Psoas muscle (tissue), 8 donors: Measurements from ENCODE around the gene DNASE1. TPM values are rescaled to one million over a fixed set of nuclear protein-coding genes. Genes with fewer than 3 reads are reported as not detected.
A peak's percentile ranks its signal among the peaks of the same experiment; 100 is the strongest.

Source experiments
- ATAC-seq, 4 donors: fragments of 200-7000 bp; cut with Tn5 transposase; one replicate each; pipeline ENCODE4 v1.9.1; 2020; ENCODE audit warnings: moderate library complexity in 3 of 4, mild to moderate bottlenecking in 2 of 4
- DNase-seq, 2 donors: peaks; one replicate each; pipeline ENCODE4 v3.0.0-alpha.2; 2020
- H3K27ac ChIP-seq: fragments of 200-600 bp; one replicate; pipeline ENCODE4 v1.8.0; 2022
- H3K27me3 ChIP-seq, 3 donors: fragments of 200-600 bp in 1 of 3; one replicate each; pipeline versions ENCODE4 v1.6.1 to v1.8.0; 2013 to 2022; ENCODE audit warnings: low read length in 2 of 3, mild to moderate bottlenecking in 2 of 3, moderate library complexity in 1 of 3; ENCODE audit not compliant: insufficient read depth in 3 of 3
- H3K36me3 ChIP-seq, 2 donors: fragments of 200-600 bp in 1 of 2; one replicate each; pipeline versions ENCODE4 v1.6.1 to v1.8.0; 2013 to 2022; ENCODE audit warnings: low read depth in 1 of 2, mild to moderate bottlenecking in 1 of 2, moderate library complexity in 1 of 2; ENCODE audit not compliant: insufficient read depth in 1 of 2
- H3K4me1 ChIP-seq: fragments of 200-600 bp; one replicate; pipeline ENCODE4 v1.8.0; 2022
- H3K4me3 ChIP-seq: fragments of 200-600 bp; one replicate; pipeline ENCODE4 v1.8.0; 2022; ENCODE audit warnings: mild to moderate bottlenecking
- H3K9me3 ChIP-seq: fragments of 200-600 bp; one replicate; pipeline ENCODE4 v1.8.0; 2022
- WGBS, 3 donors: extraction: QIAGEN DNeasy Blood & Tissue Kit; methylation state at CpG; one replicate each; pipeline versions ENCODE4 v1.1.6 to v1.1.7; 2013; 5-methylcytosine and 5-hydroxymethylcytosine counted together
- intact Hi-C, 2 donors: fragments of 100-400 bp; cut with DNase I; formaldehyde crosslinking; loops; one replicate each; pipeline versions ENCODE4 v1.11.0 to v1.14.2; 2022
- polyA plus RNA-seq, 3 donors: library from polyadenylated mRNA; stranded (reverse); fragments of 200-250 nt; gene quantifications; one replicate each; pipeline ENCODE4 v1.2.3, GENCODE V29; 2013
- total RNA-seq, 4 donors: library from RNA; stranded (reverse); fragmentation: NEBNext Ultra II Directional in 2 of 4; extraction: Animal tissue kit (Norgen Biotek cat#: 25700) in 2 of 4; gene quantifications; one replicate each; pipeline versions ENCODE4 v1.2.1 to v1.2.4, GENCODE V29; 2021 to 2023
- TF ChIP-seq, protein P1 (sequence below): fragments of 200-600 bp; IDR thresholded peaks from one replicate; pipeline ENCODE4 v1.8.0; 2022; ENCODE audit warnings: antibody characterized with exemption
- donor health status: healthy with polysubstance abuse.
- donor health status: DM: no; HTN: no; CAD: no; lungs with moderate emphysema.
- donor health status: Bipolar disorder and iron deficiency.
- donor health status: healthy.
- donor health status: DM: yes; HTN: yes; CAD: no.
- donor health status: DM: no; HTN: no; CAD: no.
- donor health status: DM: no; HTN: no; CAD: no.
- donor health status: DM: yes; HTN: yes; CAD: no.

DNASE1 gene
- total and polyA plus RNA-seq, 7 donors = 0.46 to 7.3 (median 3.1) TPM

DNA sequence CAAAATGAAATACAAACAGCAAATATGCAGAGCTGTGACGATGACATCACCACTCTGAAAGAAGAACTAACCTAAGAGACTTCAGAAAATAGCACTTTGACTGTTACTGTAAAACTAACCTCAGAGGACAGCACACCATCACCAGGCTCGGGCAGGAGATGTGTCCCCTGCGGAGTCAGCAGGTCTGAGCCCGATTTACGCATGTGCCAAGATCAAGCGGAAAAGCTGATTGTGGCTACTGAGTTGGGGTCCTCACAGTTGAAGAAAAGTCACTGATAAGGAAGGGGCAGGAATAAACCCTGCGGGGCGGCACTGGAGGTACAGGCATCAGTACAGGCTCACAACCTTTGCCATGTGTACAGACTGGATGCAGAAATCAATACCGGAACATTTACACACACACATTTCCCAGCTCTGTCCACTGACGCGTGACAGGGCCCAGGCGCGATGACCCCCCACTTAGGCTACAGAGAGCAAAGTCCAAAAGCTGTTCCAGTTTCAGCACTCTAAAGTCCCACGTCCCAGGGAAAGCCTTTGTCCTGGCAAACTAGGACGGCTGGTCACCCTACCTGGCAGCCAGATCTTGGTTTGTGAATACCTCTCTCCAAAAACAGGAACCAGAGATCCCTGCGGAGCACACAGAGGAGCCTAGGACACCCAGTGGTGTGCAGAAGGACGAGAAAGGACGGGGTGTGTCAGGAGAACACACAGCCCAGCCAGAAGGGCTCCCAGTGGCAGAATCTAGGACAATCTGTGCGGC, 41.3 kb downstream of the DNASE1 start:
- no peaks in the 10 kb centered on the region for H3K36me3 ChIP-seq
- no peaks in the 10 kb centered on the region for H3K9me3 ChIP-seq
- TF ChIP-seq, protein P1, sequence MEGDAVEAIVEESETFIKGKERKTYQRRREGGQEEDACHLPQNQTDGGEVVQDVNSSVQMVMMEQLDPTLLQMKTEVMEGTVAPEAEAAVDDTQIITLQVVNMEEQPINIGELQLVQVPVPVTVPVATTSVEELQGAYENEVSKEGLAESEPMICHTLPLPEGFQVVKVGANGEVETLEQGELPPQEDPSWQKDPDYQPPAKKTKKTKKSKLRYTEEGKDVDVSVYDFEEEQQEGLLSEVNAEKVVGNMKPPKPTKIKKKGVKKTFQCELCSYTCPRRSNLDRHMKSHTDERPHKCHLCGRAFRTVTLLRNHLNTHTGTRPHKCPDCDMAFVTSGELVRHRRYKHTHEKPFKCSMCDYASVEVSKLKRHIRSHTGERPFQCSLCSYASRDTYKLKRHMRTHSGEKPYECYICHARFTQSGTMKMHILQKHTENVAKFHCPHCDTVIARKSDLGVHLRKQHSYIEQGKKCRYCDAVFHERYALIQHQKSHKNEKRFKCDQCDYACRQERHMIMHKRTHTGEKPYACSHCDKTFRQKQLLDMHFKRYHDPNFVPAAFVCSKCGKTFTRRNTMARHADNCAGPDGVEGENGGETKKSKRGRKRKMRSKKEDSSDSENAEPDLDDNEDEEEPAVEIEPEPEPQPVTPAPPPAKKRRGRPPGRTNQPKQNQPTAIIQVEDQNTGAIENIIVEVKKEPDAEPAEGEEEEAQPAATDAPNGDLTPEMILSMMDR = no peak
- intact Hi-C loops = loop anchor here in 1 of 2 donors (5.0 kb wide), 1 partner anchor 52 kb away; no protein-coding TSS in a partner anchor
- WGBS, 3 donors = 44 to 69% (median 45%) methylated on average over 19 of the region's 19 CpGs
- peak in 1 of 2 donors; percentile 45 for DNase-seq
- H3K4me3 ChIP-seq = peak overlapping the region; percentile 42
- peaks cover 44% of the 10 kb centered on the region for H3K4me1 ChIP-seq
- H3K27me3 ChIP-seq = no peaks in the 10 kb centered on the region
- peak; percentile 56 to 71 (median 62) for ATAC-seq
- peak overlapping the region; percentile 88 for H3K27ac ChIP-seq

DNA sequence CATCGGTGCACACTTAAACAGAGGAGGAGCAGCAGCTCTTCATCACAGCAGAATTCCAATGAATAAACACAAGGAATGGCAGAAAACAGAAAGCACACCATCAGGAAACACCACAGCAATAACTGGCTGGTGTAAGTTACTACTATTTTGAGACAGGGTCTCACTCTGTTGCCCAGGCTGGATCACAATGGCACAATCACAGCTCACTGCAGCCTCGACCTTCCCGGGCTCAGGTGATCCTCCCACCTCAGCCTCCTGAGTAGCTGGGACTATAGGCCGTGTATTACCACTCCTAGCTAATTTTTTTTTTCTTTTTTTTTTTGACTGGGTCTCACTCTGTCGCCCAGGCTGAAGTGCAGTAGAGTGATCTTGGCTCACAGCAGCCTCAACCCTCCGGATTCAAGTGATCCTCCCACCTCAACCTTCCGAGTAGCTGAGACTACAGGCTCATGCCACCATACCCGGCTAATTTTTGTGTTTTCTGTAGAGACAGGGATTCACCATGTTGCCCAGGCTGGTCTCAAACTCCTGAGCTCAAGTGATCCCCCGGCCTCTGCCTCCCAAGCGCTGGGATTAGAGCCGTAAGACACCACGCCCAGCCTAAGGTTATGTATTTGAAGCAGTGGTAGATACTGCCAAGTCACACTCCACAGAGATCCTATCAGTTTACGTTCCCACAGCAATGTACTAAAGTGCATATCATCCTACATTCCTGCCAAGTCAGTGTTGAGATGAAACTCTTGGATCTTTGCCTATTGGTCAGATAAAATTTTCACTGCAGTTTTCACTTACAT, 42.1 kb downstream of the DNASE1 start:
- TF ChIP-seq, protein P1 = no peak
- no peaks in the 10 kb centered on the region for H3K36me3 ChIP-seq
- intact Hi-C loops = loop anchor here in 1 of 2 donors (5.0 kb wide), 1 partner anchor 51 kb away; no protein-coding TSS in a partner anchor
- DNase-seq = peak in 1 of 2 donors; percentile 61
- peak overlapping the region; percentile 88 for H3K27ac ChIP-seq
- peak; percentile 91 to 93 (median 92) for ATAC-seq
- no peaks in the 10 kb centered on the region for H3K27me3 ChIP-seq
- H3K9me3 ChIP-seq = no peaks in the 10 kb centered on the region
- peak overlapping the region; percentile 42 for H3K4me3 ChIP-seq
- peaks cover 35% of the 10 kb centered on the region for H3K4me1 ChIP-seq
- 31 to 58% (median 39%) methylated on average over 13 of the region's 13 CpGs for WGBS, 3 donors

DNA sequence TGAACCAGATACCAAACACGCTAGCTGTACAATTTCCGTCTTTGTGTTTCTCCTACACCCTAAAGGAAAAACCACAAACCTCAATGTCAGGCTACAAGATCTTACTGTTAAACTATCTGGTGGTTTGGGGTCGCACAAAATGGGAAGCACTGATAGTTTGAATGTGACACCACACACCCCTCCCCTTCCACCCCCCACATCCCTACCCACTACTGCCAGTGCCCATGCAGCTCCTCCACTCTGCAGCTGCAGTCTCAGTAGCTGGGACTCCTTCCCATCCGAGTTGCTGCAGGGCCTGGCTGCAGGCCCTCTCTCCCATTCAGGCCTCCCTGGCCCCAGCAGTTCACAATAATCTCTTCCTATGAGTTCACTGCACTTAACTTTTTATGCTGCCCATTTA, 44.5 kb downstream of the DNASE1 start:
- H3K4me1 ChIP-seq = peaks cover 28% of the 10 kb centered on the region
- TF ChIP-seq, protein P1 = no peak
- H3K4me3 ChIP-seq = no peak overlapping the region
- H3K27ac ChIP-seq = no peak overlapping the region
- no peak for ATAC-seq
- WGBS, 3 donors = 55 to 65% (median 64%) methylated on average over 4 of the region's 4 CpGs
- no peaks in the 10 kb centered on the region for H3K9me3 ChIP-seq
- intact Hi-C loops = loop anchor here in 1 of 2 donors (5.0 kb wide), 1 partner anchor 48 kb away; no protein-coding TSS in a partner anchor
- H3K27me3 ChIP-seq = no peaks in the 10 kb centered on the region
- peaks cover 0 to 4% of the 10 kb centered on the region in 2 donors for H3K36me3 ChIP-seq
- peak in 1 of 2 donors; percentile 25 for DNase-seq

DNA sequence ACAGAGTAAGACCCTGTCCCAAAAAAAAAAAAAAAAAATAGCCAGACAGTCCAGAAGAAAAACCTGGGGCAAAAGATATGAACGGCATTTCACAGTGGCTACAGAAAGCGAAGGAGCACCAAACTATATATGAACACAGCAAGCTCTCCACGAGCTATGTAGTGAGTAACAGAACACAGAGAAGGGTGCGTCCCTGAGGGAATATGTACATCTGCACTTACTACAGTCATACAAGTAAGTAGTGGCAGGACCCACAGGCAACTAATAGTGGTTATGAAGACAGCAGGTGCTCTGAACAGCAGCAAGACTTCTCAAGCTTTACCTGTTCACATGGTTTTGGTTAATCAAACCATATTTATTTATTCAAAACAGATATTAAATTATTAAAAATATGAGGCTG, 47.0 kb downstream of the DNASE1 start:
- no peak for ATAC-seq

More for the DNA sequence above, 47.0 kb downstream of the DNASE1 start:
- 69 to 86% (median 81%) methylated on average over 4 of the region's 4 CpGs for WGBS, 3 donors
- no peak overlapping the region for H3K27ac ChIP-seq
- no peak for DNase-seq
- peaks cover 0 to 4% of the 10 kb centered on the region in 2 donors for H3K36me3 ChIP-seq
- H3K9me3 ChIP-seq = no peaks in the 10 kb centered on the region
- no peaks in the 10 kb centered on the region for H3K27me3 ChIP-seq
- H3K4me3 ChIP-seq = no peak overlapping the region
- H3K4me1 ChIP-seq = peaks cover 9% of the 10 kb centered on the region
- TF ChIP-seq, protein P1 = no peak
- intact Hi-C loops = no loop called here
